GM13976 (cell line): Measurements from ENCODE around the gene SMARCD1.

ENCODE experiments used
- DNase-seq: peaks from one replicate; pipeline ENCODE4 v3.0.0; 2012; ENCODE audit warnings: low spot score
- in situ Hi-C: fragments of 300-500 bp; cut with MboI; formaldehyde crosslinking; loops from one replicate; pipeline ENCODE4 v1.12.0; 2022; ENCODE audit warnings: low sequenced_read_pairs, mixed read lengths, inconsistent platforms; ENCODE audit not compliant: unreplicated experiment
- TF ChIP-seq, protein P1 (sequence below): IDR thresholded peaks from 2 replicates; pipeline ENCODE4 v1.5.1; 2012; ENCODE audit warnings: borderline replicate concordance, mild to moderate bottlenecking; ENCODE audit not compliant: insufficient read depth; ENCODE audit errors: extremely low read depth, missing control alignments, control extremely low read depth

The SMARCD1 gene

DNA sequence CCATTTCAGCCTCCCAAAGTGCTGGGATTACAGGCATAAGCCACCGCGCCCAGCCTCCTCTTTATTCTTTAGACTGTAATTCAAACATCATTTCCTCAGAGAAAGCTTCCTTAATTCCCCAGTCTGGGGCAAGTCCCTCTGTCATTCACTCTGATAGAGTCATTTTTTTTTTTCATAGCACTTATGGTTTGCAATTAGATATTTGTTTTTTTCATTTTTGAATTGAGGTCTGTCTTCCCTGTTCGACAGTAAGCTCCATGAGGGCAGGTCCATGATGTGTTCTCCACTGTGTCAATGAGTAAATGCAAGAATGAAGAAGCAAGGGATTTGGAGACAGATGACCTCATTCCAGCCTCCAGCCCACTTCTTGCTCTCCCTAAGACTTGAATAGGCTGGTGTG, 15.6 kb upstream of the SMARCD1 start:
- DNase-seq, result no peak
- in situ Hi-C loops, result no loop called here
- TF ChIP-seq, protein P1, sequence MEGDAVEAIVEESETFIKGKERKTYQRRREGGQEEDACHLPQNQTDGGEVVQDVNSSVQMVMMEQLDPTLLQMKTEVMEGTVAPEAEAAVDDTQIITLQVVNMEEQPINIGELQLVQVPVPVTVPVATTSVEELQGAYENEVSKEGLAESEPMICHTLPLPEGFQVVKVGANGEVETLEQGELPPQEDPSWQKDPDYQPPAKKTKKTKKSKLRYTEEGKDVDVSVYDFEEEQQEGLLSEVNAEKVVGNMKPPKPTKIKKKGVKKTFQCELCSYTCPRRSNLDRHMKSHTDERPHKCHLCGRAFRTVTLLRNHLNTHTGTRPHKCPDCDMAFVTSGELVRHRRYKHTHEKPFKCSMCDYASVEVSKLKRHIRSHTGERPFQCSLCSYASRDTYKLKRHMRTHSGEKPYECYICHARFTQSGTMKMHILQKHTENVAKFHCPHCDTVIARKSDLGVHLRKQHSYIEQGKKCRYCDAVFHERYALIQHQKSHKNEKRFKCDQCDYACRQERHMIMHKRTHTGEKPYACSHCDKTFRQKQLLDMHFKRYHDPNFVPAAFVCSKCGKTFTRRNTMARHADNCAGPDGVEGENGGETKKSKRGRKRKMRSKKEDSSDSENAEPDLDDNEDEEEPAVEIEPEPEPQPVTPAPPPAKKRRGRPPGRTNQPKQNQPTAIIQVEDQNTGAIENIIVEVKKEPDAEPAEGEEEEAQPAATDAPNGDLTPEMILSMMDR, result no peak

GRCh38 chr12:50070314-50071060, 14.7 kb upstream of the SMARCD1 start:
- DNase-seq, result peak; percentile 80
- in situ Hi-C loops, result no loop called here

DNA sequence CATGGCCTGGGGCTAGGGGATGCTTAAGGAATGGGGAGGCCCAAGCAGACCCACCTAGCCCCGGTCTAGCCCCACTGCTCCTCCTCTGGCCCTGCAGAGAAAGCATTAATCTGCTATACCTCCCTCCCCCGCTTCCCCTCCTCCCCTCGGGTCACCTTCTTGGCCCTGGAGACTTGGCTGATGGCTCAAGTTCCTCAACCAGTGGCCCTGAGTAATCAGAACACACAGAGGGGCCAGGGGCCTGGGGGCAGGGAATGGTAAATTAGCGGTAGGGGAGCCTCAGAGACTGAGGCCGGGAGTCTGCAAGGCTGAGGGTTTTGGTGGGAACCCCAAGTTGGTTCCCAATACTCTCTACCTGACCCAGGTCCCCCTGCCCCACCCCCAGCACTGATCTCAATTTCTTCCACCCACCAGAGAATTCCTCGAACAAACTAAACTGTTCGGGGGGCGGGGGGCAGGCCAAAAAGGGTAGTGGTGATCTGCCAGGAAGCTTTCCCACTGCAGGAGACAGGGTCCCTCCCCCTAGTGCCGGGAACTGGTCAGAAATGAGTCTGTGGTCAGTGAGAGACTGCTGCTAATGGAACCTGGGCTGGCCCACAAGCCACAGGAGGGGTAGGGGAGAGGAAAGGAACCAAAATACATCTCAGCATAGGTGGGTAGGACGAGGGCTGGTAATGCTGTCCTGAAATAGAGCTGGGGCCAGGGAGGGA, 12.8 kb upstream of the SMARCD1 start:
- in situ Hi-C loops, result no loop called here
- TF ChIP-seq, protein P1, result no peak
- no peak for DNase-seq

More at GRCh38 chr12:50070314-50071060, 14.7 kb upstream of the SMARCD1 start:
- TF ChIP-seq, protein P1, result peak; percentile 86

GRCh38 chr12:50073206-50073605, 11.9 kb upstream of the SMARCD1 start:
- TF ChIP-seq, protein P1, result no peak
- in situ Hi-C loops, result no loop called here
- DNase-seq, result no peak

- TF ChIP-seq, protein P1, result no peak
- in situ Hi-C loops, result no loop called here
- DNase-seq, result no peak
Observed at GRCh38 chr12:50073712-50074111, 11.4 kb upstream of the SMARCD1 start.

DNA sequence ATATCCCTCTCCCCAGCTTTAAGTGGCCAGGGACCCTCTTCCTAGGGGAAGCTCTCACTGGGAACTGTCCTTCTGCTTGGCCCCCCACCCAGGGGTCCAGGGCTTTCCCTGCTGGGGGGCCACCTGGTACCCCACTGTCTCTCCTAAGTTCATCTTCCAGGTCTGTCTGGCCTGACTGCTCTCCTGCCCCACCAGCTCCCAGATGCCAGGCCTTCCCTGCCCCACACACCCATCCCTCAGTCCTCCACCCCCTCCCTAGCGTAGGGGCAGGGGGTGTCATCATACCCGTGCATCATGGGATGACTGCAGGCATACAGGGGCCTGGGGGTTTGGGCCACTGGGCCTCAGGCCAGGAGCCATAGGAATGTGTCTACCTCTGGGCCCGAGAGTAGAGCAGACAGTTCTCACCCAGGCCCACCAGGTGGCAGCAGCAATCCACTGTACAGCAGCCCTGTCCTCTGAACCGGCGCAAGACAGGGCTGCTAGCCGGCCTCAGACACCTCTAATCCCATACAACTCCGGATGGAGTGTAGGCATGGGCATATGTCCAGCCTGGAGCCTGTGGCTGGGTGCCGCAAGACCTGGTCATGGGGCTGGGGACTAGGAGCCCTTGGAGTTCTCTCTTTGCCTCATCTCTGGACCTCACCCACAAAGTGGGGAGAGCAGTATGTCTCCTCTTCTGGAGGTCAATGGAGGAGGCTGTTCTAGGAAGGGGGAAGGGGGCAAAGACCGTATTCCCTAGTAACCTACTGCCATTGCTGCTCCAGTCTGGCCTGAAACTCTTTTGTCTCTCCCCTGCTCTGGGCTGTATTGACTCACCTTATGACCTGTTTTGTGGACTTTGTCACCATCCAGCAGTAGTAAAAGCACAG, 10.0 kb upstream of the SMARCD1 start:
- in situ Hi-C loops, result no loop called here
- peak; percentile 91 for DNase-seq
- TF ChIP-seq, protein P1, result peak; percentile 91
